H1 (cell line): Measurements from ENCODE around the gene MED13. TPM values are rescaled to one million over a fixed set of nuclear protein-coding genes. Genes with fewer than 3 reads are reported as not detected.

ENCODE experiments used
- CTCF ChIA-PET: fragments of 300-600 bp; sonication (Branson Sonifier 250); formaldehyde crosslinking; loops from one replicate; lab custom pipeline; 2021; ENCODE audit not compliant: partially characterized antibody; lab: Charles Lee
- POLR2A ChIA-PET: fragments of 300-600 bp; sonication (Branson Sonifier 250); formaldehyde crosslinking; loops from one replicate; lab custom pipeline; 2021; ENCODE audit warnings: inconsistent platforms; ENCODE audit not compliant: partially characterized antibody; lab: Charles Lee
- DNase-seq, 2 experiments: peaks; one replicate each; pipeline versions ENCODE4 v3.0.0 to v3.0.0-alpha.2; 2010 to 2022; ENCODE audit warnings: low spot score in 2 of 2, low read depth in 1 of 2, mixed read lengths in 1 of 2
- FAIRE-seq: peaks from 2 replicates; lab custom pipeline; 2011; peaks lifted over from hg19 to GRCh38; lab: Jason Lieb, UNC
- H2AFZ ChIP-seq: 2 replicates; pipeline ENCODE4 v1.8.1; 2012; ENCODE audit warnings: low read length, inconsistent platforms
- H2AK5ac ChIP-seq: 2 replicates; pipeline ENCODE4 v1.6.1; 2013; ENCODE audit warnings: low read depth, low read length
- H2BK120ac ChIP-seq: replicated peaks from 2 replicates; pipeline ENCODE3; 2013; ENCODE audit warnings: low read depth, low read length, inconsistent platforms
- H2BK12ac ChIP-seq: 2 replicates; pipeline ENCODE4 v1.6.1; 2013; ENCODE audit warnings: low read depth, low read length
- H2BK15ac ChIP-seq: 2 replicates; pipeline ENCODE4 v1.6.1; 2013; ENCODE audit warnings: low read length
- H2BK20ac ChIP-seq: 2 replicates; pipeline ENCODE4 v1.6.1; 2013; ENCODE audit warnings: low read length
- H2BK5ac ChIP-seq: 2 replicates; pipeline ENCODE4 v1.6.1; 2013; ENCODE audit warnings: low read depth, low read length
- H3K14ac ChIP-seq: 2 replicates; pipeline ENCODE4 v1.6.1; 2013; ENCODE audit warnings: inconsistent platforms; ENCODE audit not compliant: insufficient read length
- H3K18ac ChIP-seq: 2 replicates; pipeline ENCODE4 v1.6.1; 2013; ENCODE audit warnings: low read length; ENCODE audit errors: extremely low read depth
- H3K23ac ChIP-seq: 2 replicates; pipeline ENCODE4 v1.6.1; 2013; ENCODE audit warnings: inconsistent platforms; ENCODE audit not compliant: insufficient read length
- H3K23me2 ChIP-seq: 2 replicates; pipeline ENCODE4 v1.6.1; 2013; ENCODE audit warnings: low read depth, low read length
- H3K27ac ChIP-seq: 2 replicates; pipeline ENCODE4 v1.6.1; 2011; ENCODE audit warnings: low read depth, low read length, inconsistent platforms
- H3K27me3 ChIP-seq, 4 experiments: replicated peaks in 1 of 4; 1 replicate in 1 of 4; 2 replicates in 3 of 4; pipeline versions ENCODE4 v1.6.1 to v1.8.1; 2011 to 2013; ENCODE audit warnings: low read length in 3 of 4, mild to moderate bottlenecking in 3 of 4, inconsistent platforms in 2 of 4, mixed read lengths in 2 of 4, moderate library complexity in 1 of 4; ENCODE audit not compliant: control insufficient read depth in 3 of 4, insufficient read depth in 3 of 4; ENCODE audit errors: extremely low read depth in 1 of 4
- H3K36me3 ChIP-seq, 4 experiments: 2 replicates each; pipeline versions ENCODE4 v1.6.1 to v1.8.1; 2011 to 2013; ENCODE audit warnings: mild to moderate bottlenecking in 4 of 4, low read length in 3 of 4, moderate library complexity in 2 of 4, control low read depth in 1 of 4, inconsistent platforms in 1 of 4; ENCODE audit not compliant: insufficient read depth in 4 of 4, control insufficient read depth in 2 of 4
- H3K4ac ChIP-seq: replicated peaks from 2 replicates; pipeline ENCODE3; 2013; ENCODE audit warnings: low read length, low read depth, mixed read lengths, inconsistent platforms; ENCODE audit not compliant: insufficient read length
- H3K4me1 ChIP-seq, 4 experiments: replicated peaks in 1 of 4; 1 replicate in 1 of 4; 2 replicates in 3 of 4; pipeline versions ENCODE4 v1.6.1 to v1.8.1; 2011 to 2013; ENCODE audit warnings: low read length in 3 of 4, inconsistent platforms in 2 of 4, mixed read lengths in 1 of 4; ENCODE audit not compliant: insufficient read depth in 4 of 4, control insufficient read depth in 3 of 4
- H3K4me2 ChIP-seq, 2 experiments: 2 replicates each; pipeline versions ENCODE4 v1.6.1 to v1.8.1; 2011 to 2013; ENCODE audit warnings: low read depth in 2 of 2, low read length in 2 of 2, control low read depth in 1 of 2, inconsistent platforms in 1 of 2, mild to moderate bottlenecking in 1 of 2; ENCODE audit not compliant: insufficient read depth in 1 of 2
- H3K4me3 ChIP-seq, 4 experiments: fragments of 200-600, 300-600 bp in 1 of 4; sonication (generic), shearing (Covaris generic), sonication (Bioruptor Twin) in 1 of 4; 2 replicates each; pipeline versions ENCODE4 v1.5.1 to v1.8.1; 2011 to 2016; ENCODE audit warnings: low read length in 4 of 4, low read depth in 3 of 4, control low read depth in 2 of 4, inconsistent platforms in 2 of 4, mild to moderate bottlenecking in 2 of 4, mixed read lengths in 1 of 4, moderate library complexity in 1 of 4; ENCODE audit not compliant: insufficient read depth in 2 of 4; ENCODE audit errors: extremely low read depth in 1 of 4
- H3K56ac ChIP-seq: replicated peaks from 2 replicates; pipeline ENCODE3; 2013; ENCODE audit warnings: low read depth, mild to moderate bottlenecking, mixed read lengths, low read length, inconsistent platforms; ENCODE audit not compliant: insufficient read length
- H3K79me1 ChIP-seq: 2 replicates; pipeline ENCODE4 v1.6.1; 2013; ENCODE audit warnings: low read depth, low read length, control low read depth
- H3K79me2 ChIP-seq, 2 experiments: 2 replicates each; pipeline versions ENCODE4 v1.6.1 to v1.8.1; 2012 to 2013; ENCODE audit warnings: low read length in 2 of 2, mild to moderate bottlenecking in 2 of 2, inconsistent platforms in 1 of 2; ENCODE audit not compliant: insufficient read depth in 2 of 2, control insufficient read depth in 1 of 2
- H3K9ac ChIP-seq, 4 experiments: replicated peaks in 1 of 4; 1 replicate in 1 of 4; 2 replicates in 3 of 4; pipeline versions ENCODE4 v1.6.1 to v1.8.1; 2011 to 2013; ENCODE audit warnings: low read depth in 3 of 4, low read length in 3 of 4, control low read depth in 2 of 4, mild to moderate bottlenecking in 2 of 4, moderate library complexity in 2 of 4, inconsistent platforms in 1 of 4; ENCODE audit errors: extremely low read depth in 1 of 4
- H3K9me3 ChIP-seq, 2 experiments: 2 replicates each; pipeline versions ENCODE4 v1.6.1 to v1.8.1; 2012 to 2013; ENCODE audit warnings: mild to moderate bottlenecking in 2 of 2, moderate library complexity in 2 of 2, control low read depth in 1 of 2, inconsistent platforms in 1 of 2, low read depth in 1 of 2, low read length in 1 of 2, mixed read lengths in 1 of 2; ENCODE audit not compliant: insufficient read depth in 2 of 2
- H4K20me1 ChIP-seq, 2 experiments: replicated peaks in 1 of 2; 2 replicates each; pipeline versions ENCODE3 to v1.8.1; 2011 to 2013; ENCODE audit warnings: inconsistent platforms in 2 of 2, low read length in 2 of 2, mild to moderate bottlenecking in 1 of 2; ENCODE audit not compliant: insufficient read depth in 2 of 2, control insufficient read depth in 1 of 2
- H4K5ac ChIP-seq: 2 replicates; pipeline ENCODE4 v1.6.1; 2013; ENCODE audit warnings: low read length, low read depth, mixed read lengths, inconsistent platforms; ENCODE audit not compliant: insufficient read length
- H4K8ac ChIP-seq: 2 replicates; pipeline ENCODE4 v1.8.0; 2013; ENCODE audit warnings: mild to moderate bottlenecking, moderate library complexity, low read length, inconsistent platforms; ENCODE audit not compliant: insufficient read depth; ENCODE audit errors: extremely low read depth
- H4K91ac ChIP-seq: replicated peaks from 2 replicates; pipeline ENCODE3; 2013; ENCODE audit warnings: low read length, mixed read lengths, inconsistent platforms; ENCODE audit not compliant: insufficient read length
- BACH1 ChIP-seq: IDR thresholded peaks from 2 replicates; pipeline ENCODE4 v1.6.1; 2012; ENCODE audit warnings: low read length, improper control_type of control experiment
- BRCA1 ChIP-seq: IDR thresholded peaks from 2 replicates; pipeline ENCODE4 v1.6.1; 2012; ENCODE audit warnings: low read depth, low read length, improper control_type of control experiment
- CEBPB ChIP-seq: IDR thresholded peaks from 2 replicates; pipeline ENCODE4 v1.6.1; 2012; ENCODE audit warnings: low read depth, low read length
- CHD1 ChIP-seq: IDR thresholded peaks from 2 replicates; pipeline ENCODE4 v1.6.1; 2012; ENCODE audit warnings: low read depth, low read length, improper control_type of control experiment
- GABPA ChIP-seq: IDR thresholded peaks from 2 replicates; pipeline ENCODE4 v1.6.1; 2011; ENCODE audit warnings: mild to moderate bottlenecking, low read length, moderate library complexity, borderline replicate concordance; ENCODE audit not compliant: insufficient read depth
- GTF2F1 ChIP-seq: IDR thresholded peaks from 2 replicates; pipeline ENCODE4 v1.6.1; 2012; ENCODE audit warnings: low read depth, low read length, improper control_type of control experiment, borderline replicate concordance
- KDM1A ChIP-seq: fragments of 200-600, 300-600 bp; sonication (generic); IDR thresholded peaks from 2 replicates; pipeline ENCODE4 v1.7.1; 2016; ENCODE audit warnings: mild to moderate bottlenecking, low read length, borderline replicate concordance
- MAFK ChIP-seq: IDR thresholded peaks from 2 replicates; pipeline ENCODE4 v1.6.1; 2012; ENCODE audit warnings: low read depth, mild to moderate bottlenecking, improper control_type of control experiment, low read length
- POU5F1 ChIP-seq: IDR thresholded peaks from 2 replicates; pipeline ENCODE4 v1.6.1; 2011; ENCODE audit warnings: low read depth, mild to moderate bottlenecking, low read length, moderate library complexity
- SAP30 ChIP-seq: fragments of 300-600 bp; sonication (generic); IDR thresholded peaks from 2 replicates; pipeline ENCODE4 v1.7.1; 2012; ENCODE audit warnings: low read length, moderate library complexity, mild to moderate bottlenecking, inconsistent platforms; ENCODE audit not compliant: insufficient read depth, insufficient replicate concordance
- SUZ12 ChIP-seq: fragments of 200-600 bp; sonication (generic); IDR thresholded peaks from 2 replicates; pipeline ENCODE4 v1.6.1; 2012; ENCODE audit warnings: mild to moderate bottlenecking, inconsistent platforms, low read length, moderate library complexity, mixed read lengths
- WGBS, 2 experiments: shearing (Covaris generic) in 1 of 2; methylation state at CpG; one replicate each; pipeline versions ENCODE4 v1.1.6 to v1.1.7; 2013 to 2015; ENCODE audit warnings: low lambda C conversion rate in 2 of 2, mixed read lengths in 2 of 2, inconsistent platforms in 1 of 2, low coverage in 1 of 2, missing lambda C conversion rate in 1 of 2; ENCODE audit not compliant: insufficient replicate concordance in 2 of 2, insufficient coverage in 1 of 2, insufficient read length in 1 of 2; ENCODE audit errors: extremely low coverage in 1 of 2, missing lambda C conversion rate in 1 of 2; 5-methylcytosine and 5-hydroxymethylcytosine counted together
- polyA plus RNA-seq, 7 experiments: library from polyadenylated mRNA; depleted of rRNA in 3 of 7; stranded (reverse) in 5 of 7; unstranded in 2 of 7; fragments of >200 nt in 5 of 7; fragments of 200-250 nt in 2 of 7; gene quantifications; 1 replicate in 5 of 7; 2 replicates in 1 of 7; 4 replicates in 1 of 7; pipeline versions ENCODE4 v1.2.1 to v1.2.3, GENCODE V29; 2011 to 2013; ENCODE audit warnings: missing spikeins in 2 of 7, mixed read lengths in 2 of 7
- total RNA-seq: library from RNA; stranded (reverse); fragmentation: NEBNext Ultra II Directional; extraction: Animal tissue kit (Norgen Biotek cat#: 25700); gene quantifications from 2 replicates; pipeline ENCODE4 v1.2.1, GENCODE V29; 2021
- TF ChIP-seq, protein P1 (sequence below), 3 experiments: IDR thresholded peaks; 1 replicate in 2 of 3; 2 replicates in 1 of 3; pipeline versions ENCODE4 v1.5.1 to v1.6.1; 2011; ENCODE audit warnings: low read length in 3 of 3, mild to moderate bottlenecking in 3 of 3, inconsistent platforms in 2 of 3, low read depth in 1 of 3, moderate library complexity in 1 of 3; ENCODE audit not compliant: insufficient read depth in 1 of 3; ENCODE audit errors: control extremely low read depth in 1 of 3

Gene MED13
- total and polyA plus RNA-seq, 2 of the 8 experiments (the other 6 are each of a cell fraction or from before 2014, with no cell fraction given), result 11.3 to 44.8 TPM

DNA sequence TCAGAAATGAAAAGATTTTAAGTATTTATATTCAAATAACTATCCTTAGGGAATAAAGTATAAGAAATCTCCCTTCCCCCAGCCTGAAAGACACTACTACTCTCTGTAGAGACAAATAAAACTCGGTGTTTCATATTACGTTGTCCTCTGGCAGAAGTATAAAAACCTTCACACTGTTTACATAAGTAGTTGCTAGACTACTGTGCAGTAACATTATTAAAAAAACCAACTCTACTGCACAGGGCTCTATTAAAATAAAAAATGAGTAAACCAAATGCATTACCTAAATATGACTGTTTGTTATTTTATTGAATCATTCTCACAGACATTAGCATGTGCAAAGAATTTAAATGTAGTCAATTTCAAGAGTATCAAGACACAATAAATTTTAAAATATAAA lies 67.4 kb downstream of the MED13 start:
- Histone ChIP-seq H3K56ac (no peak overlapping the region), H3K36me3 (peaks cover 2 to 23% (median 5%) of the 10 kb centered on the region in 4 experiments; a peak in 5 of 8 replicates), H3K4me2 (no peak overlapping the region), H2AFZ (no peak overlapping the region), H4K91ac (no peak overlapping the region), H3K79me2 (peaks cover 0 to 47% of the 10 kb centered on the region in 2 experiments; a peak in 2 of 4 replicates), H3K27ac (no peak overlapping the region), H3K9ac (no peak overlapping the region), H2BK20ac (no peak overlapping the region), H2AK5ac (no peak overlapping the region), H3K18ac (no peak overlapping the region), H3K14ac (no peak overlapping the region), H3K23me2 (no peaks in the 10 kb centered on the region), H2BK120ac (no peak overlapping the region), H3K9me3 (no peaks in the 10 kb centered on the region), H4K8ac (no peak overlapping the region), H4K5ac (no peak overlapping the region), H2BK12ac (no peak overlapping the region), H3K27me3 (no peaks in the 10 kb centered on the region), H4K20me1 (no peaks in the 10 kb centered on the region), H2BK5ac (no peak overlapping the region), H3K4me3 (no peak overlapping the region), H3K4me1 (no peaks in the 10 kb centered on the region), H3K23ac (no peak overlapping the region), H2BK15ac (no peak overlapping the region), H3K4ac (no peak overlapping the region), H3K79me1 (no peaks in the 10 kb centered on the region; the same call in 1 of the 2 replicates)
- 71% methylated on average over 2 of the region's 2 CpGs; no CpG with 5 or more reads in 1 of the 2 experiments for whole genome bisulfite sequencing, 2 experiments
- DNase-seq, result no peak
- CTCF ChIA-PET, result interaction anchor here (1.0 to 1.4 kb wide), 2 partner anchors 9 to 112 kb away, joined by 3 to 4 read pairs; no protein-coding TSS in a partner anchor
- TF ChIP-seq GTF2F1 (no peak), CEBPB (no peak), POU5F1 (no peak), BRCA1 (no peak), KDM1A (no peak), BACH1 (no peak), SAP30 (no peak), MAFK (no peak), CHD1 (no peak), GABPA (no peak), SUZ12 (no peak)
- TF ChIP-seq, protein P1, sequence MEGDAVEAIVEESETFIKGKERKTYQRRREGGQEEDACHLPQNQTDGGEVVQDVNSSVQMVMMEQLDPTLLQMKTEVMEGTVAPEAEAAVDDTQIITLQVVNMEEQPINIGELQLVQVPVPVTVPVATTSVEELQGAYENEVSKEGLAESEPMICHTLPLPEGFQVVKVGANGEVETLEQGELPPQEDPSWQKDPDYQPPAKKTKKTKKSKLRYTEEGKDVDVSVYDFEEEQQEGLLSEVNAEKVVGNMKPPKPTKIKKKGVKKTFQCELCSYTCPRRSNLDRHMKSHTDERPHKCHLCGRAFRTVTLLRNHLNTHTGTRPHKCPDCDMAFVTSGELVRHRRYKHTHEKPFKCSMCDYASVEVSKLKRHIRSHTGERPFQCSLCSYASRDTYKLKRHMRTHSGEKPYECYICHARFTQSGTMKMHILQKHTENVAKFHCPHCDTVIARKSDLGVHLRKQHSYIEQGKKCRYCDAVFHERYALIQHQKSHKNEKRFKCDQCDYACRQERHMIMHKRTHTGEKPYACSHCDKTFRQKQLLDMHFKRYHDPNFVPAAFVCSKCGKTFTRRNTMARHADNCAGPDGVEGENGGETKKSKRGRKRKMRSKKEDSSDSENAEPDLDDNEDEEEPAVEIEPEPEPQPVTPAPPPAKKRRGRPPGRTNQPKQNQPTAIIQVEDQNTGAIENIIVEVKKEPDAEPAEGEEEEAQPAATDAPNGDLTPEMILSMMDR (IDR thresholded peaks at IDR 0.05; ENCODE audit: control extremely low read depth in 1 of 3, insufficient read depth in 1 of 3, low read depth in 1 of 3, low read length in 3 of 3), result no peak
- POLR2A ChIA-PET, result no interaction called here
- no peak for FAIRE-seq
